ENCODE measurements around the gene MRPL27.

The MRPL27 gene

DNA sequence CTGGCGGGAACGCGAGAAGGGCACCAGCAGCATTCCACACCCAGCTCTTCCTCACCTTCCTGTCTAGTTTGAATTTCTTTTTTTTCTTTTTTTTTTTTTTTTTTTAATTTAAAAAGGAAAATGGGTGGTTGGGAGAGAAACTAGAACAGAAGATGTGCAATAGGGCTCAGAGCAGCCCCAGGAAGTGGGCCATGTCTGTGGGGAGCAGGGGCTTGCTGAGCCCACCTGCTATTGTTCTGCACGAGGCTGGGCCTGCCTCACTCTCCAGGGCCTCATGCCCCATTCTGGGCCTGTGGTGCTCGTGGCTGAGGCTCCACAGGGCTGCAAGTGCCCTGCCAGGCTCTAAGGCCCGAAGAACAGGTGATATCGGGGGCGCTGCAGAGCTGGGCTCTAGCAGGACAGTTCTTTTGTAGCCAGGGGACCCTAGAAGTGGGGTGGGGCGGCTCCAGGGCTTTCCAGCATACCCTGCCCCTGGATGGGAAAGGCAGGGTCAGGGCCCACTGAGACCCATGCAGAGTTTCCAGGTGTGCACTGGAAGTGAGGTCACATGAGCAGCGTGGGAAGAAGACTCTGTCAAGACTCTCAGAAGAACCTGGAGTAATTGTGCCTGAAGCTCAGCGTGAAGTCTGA is 12.4 kb downstream of the MRPL27 start:
- no peak for DNase-seq (ENCODE audit: low read depth)

DNA sequence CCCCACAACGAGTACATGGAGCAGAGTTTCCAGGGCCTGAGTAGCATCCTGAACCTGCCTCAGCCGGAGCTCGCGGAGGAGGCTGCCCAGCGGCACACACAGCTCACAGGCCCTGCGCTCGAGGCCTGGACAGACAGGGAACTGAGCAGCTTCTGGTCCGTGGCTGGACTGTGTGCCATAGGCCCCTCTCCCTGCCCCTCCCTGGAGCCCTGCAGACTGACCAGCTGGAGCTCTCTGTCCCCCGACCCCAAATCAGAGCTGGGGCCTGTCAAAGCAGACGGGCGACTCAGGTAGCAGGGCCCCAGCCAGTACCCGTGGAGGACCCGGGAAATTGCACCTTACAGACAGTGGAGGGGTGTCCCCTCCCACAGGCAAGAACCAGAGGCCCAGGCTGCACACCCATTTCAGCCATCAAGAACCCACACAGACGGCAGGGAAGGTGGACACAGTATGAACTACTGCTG is 13.0 kb downstream of the MRPL27 start:
- no peak for DNase-seq (ENCODE audit: low read depth)

DNA sequence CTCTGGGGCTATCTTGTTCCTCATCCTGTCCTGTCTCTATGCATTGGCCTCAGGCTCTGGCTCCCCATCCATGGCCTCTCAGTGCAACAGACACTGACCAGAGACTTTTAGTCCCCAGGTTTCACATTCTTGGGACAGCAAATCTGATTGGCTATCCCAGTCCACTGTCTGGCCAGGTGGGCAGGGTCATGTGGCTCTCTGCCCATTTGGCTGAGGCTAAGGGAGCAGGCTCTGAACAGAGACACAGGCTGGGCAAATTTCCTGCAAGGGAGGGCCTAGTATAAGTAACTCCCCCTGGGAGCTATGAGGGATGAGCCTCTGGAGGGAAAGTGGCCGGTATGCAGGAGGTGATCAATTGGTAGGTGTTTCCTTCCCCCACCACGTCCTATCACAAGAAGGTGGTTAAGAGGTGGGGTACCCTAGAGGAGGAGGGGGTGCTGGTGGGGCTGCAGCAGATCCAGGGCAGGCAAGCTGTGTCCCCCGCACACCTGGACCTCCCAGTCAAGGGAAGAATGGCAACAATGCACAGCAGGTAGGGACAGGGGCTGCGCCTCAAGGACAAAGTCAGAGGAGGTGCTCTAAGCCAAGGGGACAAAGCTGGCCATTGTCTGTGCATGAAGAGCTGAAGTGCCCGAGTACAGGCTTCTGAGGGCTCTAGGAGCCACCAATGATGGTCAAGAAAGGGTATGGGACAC is 13.8 kb downstream of the MRPL27 start:
- DNase-seq (ENCODE audit: low read depth) = no peak

DNA sequence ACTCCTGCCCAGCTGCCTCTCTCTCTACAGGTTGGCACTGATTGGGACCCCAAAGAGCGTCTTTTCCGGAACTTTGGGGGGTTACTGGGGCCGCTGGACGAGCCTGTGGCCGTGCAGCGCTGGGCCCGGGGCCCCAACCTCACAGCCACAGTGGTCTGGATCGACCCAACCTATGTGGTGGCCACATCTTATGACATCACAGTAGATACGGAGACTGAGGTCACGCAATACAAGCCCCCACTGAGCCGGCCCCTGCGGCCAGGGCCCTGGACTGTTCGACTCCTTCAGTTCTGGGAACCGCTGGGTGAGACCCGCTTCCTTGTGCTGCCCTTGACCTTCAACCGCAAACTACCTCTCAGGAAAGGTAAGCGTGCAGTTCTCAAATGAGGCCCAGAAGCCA is 14.8 kb downstream of the MRPL27 start:
- DNase-seq (ENCODE audit: low read depth) = no peak

DNA sequence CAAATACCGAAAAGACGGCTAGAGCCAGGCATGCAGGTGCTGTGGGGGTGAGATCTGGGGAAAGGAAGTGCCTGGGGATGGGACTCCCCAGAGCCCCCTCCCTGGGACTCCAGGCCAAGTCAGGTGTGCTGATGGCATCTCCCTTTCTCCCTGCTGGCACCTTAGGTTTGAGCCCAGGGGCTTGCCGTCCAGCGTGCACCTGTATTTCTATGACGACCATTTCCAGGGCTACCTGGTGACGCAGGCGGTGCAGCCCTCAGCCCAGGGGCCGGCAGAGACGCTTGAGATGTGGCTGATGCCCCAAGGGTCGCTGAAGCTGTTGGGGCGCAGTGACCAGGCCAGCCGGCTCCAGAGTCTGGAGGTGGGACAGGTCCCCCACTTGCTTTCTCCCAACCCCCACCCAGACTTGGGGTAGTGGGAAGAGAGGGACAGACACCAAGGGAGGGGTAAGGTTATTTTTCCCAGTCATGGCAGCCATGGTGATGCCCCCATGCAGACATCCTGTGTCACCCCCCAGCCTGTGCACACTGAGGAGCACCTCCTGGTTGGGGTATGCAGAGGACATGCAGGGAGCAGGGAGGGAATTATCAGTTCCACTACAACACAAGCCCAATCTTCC is 16.0 kb downstream of the MRPL27 start:
- no peak for DNase-seq (ENCODE audit: low read depth)

DNA sequence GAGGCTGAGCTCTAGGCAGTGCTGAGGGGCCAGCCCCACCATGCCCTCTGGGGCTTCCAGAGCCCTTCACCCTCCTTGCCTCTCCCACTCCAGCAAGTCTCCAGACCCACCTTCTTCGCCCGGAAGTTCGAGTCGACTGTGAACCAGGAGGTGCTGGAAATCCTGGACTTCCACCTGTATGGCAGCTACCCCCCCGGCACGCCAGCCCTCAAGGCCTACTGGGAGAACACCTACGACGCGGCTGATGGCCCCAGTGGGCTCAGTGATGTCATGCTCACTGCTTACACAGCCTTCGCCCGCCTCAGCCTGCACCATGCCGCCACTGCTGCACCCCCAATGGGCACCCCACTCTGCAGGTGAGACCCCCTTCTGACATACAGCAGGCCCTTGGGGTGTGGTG is 16.6 kb downstream of the MRPL27 start:
- no peak for DNase-seq (ENCODE audit: low read depth)

DNA sequence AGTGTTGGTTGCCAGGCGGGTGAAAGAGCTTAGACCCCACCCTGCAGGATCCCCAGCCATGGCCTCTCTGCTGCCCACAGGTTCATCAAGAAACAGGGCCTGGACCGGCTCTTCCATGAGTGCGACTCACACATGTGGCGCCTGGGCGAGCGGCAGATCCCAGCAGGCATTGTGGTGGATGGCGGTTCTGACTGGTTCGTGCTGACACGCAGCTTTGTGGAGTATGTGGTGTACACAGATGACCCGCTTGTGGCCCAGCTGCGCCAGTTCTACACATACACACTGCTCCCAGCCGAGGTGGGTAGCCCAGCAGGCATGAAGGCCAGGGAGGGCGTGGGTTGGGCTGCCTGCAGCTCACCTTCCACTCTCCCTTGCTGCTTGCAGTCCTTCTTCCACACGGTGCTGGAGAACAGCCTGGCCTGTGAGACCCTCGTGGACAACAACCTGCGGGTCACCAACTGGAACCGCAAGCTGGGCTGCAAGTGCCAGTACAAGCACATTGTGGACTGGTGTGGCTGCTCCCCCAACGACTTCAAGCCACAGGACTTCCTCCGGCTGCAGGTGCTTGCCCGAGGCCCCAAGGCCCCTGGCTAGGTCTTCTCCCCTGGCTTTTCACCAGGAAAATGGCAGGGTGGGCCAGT is 17.2 kb downstream of the MRPL27 start:
- no peak for DNase-seq (ENCODE audit: low read depth)

DNA sequence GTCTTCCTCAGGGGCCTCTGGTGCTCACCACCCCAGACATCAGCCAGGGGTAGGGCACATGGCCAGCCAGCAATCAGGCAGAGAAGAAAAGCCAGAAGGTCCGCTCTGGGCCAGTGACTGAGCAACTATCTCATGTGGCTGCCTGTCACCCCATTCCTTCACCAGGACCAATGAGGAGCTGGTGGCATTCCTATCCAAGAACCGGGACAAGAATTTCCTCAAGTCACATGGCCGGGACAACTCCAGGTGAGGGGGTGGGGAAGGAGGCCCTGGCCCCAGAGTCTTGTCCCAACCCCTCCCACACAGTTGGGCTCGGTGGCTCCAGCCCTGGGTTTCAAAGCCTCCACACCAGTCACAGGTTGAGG is 17.7 kb downstream of the MRPL27 start:
- DNase-seq (ENCODE audit: low read depth) = no peak

DNA sequence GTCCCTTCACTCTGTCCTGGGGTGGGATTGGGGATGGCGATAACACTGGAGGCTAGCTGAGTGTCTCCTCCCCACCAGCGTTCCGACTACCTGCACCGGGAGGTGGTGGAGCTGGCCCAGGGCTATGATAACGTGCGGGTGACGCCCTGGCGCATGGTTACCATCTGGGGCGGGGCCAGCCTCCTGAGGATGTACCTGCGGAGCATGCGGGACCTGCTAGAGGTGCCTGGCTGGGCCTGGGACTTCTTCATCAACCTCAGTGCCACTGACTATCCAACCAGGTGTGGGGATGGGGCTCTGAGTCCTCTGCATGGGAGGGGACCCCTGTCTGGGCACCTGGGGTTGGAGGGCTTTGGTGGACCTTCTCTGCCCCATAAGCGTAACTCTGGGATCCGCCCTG is 18.2 kb downstream of the MRPL27 start:
- no peak for DNase-seq (ENCODE audit: low read depth)

DNA sequence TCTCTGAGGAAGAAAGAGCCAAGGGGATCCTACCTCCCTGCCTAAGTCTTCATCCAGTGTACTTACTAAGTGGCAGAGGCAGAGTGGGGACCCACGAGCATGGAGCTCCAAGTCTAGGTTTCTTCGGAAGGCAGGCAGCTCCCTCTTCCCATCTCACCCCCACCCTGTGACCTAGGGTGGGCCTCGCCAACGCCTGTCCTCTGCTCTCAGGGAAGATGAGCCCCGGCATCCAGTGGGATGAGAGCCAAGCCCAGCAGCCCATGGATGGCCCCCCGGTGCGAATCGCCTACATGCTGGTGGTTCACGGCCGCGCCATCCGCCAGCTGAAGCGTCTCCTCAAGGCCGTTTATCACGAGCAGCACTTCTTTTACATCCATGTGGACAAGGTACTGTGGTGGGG is 18.8 kb downstream of the MRPL27 start:
- DNase-seq (ENCODE audit: low read depth) = no peak

DNA sequence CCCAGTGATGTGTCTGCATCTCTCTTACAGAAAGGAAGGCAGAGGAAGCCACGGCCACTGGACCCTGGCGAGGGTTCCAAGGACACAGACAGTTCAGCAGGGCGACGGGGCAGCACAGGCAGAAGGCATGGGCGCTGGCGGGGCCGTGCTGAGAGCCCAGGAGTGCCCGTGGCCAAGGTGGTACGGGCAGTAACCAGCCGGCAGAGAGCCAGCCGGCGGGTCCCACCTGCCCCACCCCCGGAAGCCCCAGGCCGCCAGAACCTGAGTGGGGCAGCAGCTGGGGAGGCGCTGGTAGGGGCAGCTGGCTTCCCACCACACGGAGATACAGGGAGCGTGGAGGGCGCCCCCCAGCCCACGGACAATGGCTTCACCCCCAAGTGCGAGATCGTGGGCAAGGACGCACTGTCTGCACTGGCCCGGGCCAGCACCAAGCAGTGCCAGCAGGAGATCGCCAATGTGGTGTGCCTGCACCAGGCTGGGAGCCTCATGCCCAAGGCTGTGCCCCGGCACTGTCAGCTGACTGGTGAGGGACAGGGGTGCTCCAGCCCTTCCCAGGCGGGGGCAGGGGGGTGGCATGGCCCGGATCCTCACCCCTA is 19.3 kb downstream of the MRPL27 start:
- DNase-seq (ENCODE audit: low read depth) = no peak

DNA sequence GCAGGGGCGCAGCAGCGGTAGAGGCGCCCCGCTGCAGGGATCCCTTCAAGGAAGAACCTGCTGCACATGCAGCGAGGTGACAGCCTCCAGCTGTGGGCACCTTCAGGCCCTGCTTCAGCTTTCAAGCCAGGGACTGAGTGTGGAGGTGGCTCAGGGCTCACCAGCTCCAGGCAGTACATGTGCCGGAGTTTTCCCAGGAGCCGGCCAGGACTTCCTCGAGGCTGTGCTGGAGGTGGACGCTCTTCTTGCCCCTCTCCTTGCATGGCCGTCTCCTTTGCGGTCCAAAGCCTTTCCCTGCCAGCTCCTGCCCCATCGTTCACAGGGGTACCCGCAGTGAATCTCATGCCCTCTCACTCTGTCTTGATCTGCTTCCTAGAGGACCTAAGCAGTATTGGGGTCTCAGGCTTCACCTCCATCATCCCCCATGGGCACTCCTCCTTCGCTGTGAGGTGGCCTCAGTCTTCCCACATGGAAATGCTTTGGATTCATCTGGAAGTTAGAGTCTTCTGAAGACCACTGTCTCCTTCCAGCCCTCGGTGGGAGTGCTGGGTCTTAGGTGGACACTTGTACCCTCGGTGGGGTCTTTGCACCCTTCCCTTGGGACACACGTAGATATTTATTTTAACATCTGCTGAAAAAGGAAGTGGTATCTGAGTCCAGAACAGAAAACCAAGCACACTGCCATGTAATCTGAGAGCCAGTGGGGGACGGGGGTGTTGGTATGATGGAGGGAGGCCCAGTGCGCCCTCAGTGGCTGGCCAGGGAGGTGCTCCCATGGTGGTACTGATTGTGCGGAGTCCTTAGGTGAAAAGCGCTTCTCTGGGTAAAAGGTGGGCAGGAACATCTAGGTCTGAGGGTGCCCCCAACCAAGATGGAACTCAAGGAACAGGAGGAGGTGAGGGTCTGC is 20.0 kb downstream of the MRPL27 start:
- DNase-seq (ENCODE audit: low read depth) = no peak

DNA sequence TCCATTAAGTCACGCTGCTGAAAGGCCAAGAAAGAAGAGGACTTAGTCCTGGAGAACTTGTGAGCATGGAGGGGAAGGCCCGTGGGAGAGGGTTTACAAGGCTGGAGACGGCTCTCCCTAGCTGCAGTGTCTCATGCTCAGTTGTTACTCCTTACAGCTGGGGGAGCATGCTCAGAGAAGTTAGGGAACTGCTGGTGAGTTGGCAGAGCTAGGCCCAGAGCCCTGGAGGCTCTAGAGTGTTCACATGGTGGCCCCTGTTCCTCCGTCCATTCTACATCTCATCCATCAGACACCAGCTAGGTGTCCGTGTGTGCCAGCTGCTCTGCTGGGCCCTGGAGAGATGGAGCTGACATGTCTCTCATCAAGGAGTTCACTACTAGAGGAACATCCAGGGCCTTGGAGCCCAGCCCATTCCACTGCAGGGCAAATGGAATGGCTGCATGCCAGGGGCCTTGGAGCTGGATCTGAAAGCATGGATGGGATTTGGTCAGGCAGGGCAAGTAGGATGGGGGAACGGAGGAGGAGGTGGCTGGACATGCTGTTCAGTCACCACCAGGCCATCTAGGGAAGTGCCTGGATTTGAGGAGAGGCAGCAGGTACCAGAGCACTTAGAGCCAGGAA is 20.8 kb downstream of the MRPL27 start:
- DNase-seq (ENCODE audit: low read depth) = no peak

DNA sequence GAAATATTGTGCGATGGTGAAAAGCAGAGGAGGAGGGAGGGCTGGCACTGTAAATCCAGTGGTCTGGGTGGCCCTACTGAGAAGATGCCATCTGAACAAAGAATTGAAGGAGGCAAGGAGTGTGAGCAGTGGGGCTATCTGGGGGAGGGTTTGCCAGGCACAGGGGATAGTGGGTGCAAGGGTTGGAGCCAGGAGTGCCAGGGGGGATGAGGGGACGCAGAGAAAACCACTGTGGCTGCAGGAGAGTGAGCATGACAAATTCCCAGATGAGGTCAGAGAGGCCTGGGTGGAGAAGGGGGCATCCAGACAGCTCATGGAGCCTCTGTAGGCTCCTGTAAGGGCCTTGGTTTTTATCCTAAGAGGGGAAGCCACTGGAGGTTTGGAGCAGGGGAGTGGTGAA is 22.3 kb downstream of the MRPL27 start:
- no peak for DNase-seq (ENCODE audit: low read depth)

DNA sequence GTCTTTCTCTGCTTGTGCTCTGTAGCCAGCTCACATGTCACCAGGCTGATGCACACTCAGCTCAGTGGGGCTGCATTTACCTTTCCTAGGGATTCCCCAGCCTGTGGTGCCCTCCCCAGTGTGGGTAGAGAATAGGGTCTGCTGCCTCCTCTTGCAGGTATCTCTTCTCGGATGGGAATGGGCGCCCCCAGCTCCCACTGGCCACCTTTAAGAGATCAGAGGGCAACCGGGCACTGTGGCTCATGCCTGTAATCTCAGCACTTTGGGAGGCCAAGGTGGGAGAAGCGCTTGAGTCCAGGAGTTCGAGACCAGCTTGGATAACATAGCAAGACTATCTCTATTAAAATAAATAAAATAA is 23.8 kb downstream of the MRPL27 start:
- no peak for DNase-seq (ENCODE audit: low read depth)

DNA sequence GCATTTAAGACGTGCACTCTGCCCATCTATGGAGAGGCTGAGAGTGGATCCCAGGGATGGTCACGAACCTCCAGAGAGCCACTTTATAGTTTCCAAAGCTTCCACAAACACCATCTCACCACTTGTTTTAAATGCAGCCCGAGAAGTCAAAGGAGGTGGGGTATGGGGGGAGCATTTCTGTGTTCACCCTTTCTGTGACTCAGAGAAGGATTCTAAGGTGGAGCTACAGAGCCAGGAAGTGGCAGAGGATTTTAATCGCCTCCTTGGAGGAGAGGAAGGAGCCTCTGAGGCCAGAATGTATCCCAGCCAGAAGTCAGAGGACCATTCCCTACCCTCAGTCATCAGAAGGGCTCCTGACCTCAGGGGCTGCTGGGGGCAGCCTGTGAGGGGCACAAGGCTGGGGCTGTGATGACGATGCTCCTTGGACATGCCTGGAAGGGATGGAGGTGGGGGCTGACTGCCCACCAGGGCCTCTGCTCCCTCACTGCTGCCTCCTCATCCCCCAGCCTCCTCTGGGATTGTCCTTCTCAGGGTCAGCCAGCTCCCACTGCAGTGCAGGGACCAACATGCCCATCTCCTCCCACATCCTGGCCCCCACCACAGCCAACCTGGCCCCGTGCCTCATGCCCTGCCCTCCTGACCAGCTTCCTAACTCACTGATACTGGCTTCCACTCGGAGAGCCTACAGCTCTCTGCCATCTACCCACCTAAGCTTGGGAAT is 24.3 kb downstream of the MRPL27 start:
- no peak for DNase-seq (ENCODE audit: low read depth)

DNA sequence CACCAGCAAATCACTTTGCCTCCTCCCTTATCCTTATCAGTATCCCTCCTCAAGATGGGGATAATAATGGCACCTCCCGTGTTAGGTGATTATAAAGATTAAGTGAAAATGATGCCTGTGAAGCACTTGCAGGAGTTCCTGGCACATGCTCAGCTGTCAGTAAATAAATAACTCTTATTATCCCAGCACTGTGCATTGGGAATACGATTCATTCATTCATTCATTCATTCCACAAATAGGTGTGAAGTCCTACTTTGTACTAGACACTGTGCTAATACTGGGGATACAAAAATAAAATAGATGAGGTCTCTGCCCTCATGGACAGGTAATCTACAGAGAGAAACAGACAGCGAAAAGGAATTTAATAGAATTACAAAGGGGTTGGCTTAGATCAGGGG is 25.1 kb downstream of the MRPL27 start:
- no peak for DNase-seq (ENCODE audit: low read depth)

DNA sequence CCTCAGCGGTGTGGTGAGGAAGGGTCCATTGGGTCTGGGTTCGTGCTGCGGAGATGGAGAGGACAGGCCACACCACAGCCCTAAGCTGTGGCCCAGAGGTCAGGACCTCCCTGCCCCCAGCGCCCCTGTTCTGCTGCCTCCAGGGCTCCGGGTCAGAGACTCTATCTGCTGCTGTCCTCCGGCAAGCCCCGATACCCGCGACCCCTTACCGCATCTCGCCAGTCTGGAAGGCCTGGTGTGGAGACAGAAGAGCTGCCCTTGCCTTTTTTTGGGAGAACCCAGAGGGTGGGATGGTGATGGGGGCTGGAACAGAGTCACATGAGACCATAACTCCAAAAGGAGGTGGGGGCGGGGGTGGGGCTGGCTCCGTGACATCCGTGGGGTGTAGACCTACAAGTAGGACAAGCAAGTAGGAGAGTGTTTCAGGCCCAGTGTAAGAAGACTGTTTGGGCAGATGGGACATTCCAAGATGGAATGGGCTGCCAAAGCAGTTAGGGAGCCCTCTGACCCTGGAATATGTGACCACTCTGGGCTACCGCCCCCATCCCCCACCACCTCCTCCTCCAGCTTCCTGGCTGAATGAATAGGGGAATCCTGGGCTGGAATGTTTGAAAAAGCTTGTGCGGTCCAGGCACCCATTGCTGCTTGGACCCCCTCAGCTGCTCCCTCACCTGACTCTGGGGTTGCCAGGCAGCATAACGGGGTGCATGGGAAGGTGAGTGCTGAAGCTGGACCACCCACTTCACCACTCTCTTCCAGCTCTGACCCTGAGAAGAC is 25.7 kb downstream of the MRPL27 start:
- DNase-seq (ENCODE audit: low read depth) = no peak

DNA sequence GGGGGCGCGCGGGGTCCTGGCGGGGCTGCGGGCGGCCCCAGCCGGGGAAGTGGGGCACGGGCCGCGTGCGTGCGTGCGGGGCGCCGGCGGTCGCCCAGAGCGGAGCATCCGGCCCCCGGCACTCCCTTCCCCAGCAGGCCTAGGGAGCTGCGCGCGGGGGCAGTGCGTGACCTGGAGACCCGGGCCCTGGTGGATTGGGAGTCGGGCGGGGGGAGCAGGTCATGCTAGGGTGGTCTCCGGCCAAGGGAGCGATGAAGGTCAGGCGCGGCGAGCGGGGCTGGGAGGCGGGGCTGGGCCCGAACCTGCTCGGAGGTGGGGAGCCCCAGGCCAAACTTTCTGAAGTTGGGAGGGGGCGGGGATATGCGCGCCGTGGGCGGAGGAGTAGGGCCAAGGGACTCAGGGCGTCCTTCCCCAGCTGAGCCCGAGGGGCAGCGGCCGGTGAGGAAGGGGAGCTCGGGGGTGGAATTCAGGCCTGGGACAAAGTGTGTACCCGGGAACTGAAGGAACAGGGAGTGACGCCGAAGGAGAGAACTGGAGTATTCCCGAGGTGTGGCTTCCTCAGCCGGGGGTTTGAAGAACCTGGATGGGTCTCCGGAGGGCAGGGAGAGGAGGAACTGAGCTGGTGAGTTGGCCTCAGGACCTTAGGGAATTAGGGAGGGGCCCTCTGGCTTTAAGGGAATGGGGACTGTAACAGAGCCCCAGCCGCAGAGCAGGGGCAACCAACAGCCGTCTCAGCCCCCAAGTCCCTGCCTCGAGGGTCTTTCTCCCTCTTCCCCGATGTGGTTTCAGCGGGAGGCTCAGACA is 26.5 kb downstream of the MRPL27 start:
- DNase-seq (ENCODE audit: low read depth) = no peak

All from GM04504 (cell line).